ENCODE results near the gene TMUB2. TPM values are rescaled to one million over a fixed set of nuclear protein-coding genes. Genes with fewer than 3 reads are reported as not detected.

The TMUB2 gene
- total RNA-seq, 1 donor from 2014 or later = 35.5 TPM

DNA sequence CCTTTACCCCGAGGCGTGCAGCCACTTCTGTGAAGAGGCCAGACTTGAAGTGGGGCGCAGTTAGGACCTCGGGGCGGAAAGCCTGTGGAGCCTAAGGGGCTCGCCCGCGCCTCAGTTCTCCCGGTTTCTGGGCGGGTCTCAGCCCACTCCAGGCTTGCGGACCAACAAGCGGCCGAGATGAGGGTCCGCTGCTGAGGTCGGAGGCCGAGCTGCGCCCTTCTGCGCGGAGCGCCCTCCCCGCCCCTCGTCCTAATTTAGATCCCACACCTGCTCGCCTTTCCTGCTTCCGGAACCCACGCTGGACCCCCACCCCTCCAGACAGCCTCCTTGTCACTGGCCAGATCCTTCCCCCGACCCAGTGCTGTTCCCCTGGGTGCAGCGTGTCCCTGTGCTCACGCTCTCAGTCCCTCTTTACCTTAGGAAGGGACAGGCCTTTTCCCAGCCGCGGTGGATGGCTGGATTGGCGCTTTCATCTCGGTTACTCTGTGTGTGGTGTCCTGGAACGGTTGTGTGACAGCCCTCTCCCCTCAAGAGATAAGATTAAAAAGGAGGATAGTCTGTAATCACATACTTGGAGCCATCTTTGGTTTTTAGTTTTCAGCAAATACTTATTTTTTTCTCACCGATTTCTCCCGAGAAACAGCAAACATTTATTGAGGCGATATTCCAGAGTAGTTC lies 13.8 kb downstream of the TMUB2 start:
- no peak for DNase-seq (ENCODE audit: extremely low read depth, low read depth, low spot score)

GRCh38 chr17:44202756-44203155 lies 16.0 kb downstream of the TMUB2 start:
- no peak for DNase-seq (ENCODE audit: extremely low read depth, low read depth, low spot score)

DNA sequence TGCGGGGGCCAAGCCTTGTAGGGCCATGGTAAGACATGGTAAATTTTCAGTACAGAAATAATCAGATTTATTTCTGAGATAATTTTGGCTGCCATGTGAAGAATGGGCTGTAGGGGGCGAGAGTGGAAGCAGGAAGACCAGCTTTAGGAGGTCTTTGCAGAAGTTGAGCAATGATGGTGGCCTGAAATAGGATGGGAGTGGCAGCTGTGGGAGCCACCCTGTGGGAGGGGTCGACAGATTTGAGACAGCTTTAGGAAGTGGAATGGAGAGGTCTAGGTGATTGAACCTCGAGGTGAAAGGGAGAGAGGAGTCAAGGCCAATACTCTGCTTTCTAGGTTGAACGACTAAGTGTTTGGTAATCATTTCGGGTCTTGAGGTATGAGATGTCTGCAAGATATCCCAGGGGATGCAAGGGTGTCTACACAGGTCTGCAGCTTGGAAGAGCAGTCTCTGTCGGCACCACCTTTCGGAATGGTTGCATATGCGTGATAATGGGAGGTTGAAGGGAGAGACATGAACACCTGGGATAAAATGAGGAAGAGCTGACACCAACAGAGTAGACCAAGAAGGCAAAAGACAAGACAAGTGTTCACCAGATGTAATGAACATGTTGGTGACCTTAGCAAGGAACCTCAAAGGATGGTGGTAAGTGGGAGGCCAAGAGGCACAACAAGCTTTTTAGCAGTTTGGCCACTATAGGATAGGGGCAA lies 17.1 kb downstream of the TMUB2 start:
- DNase-seq (ENCODE audit: extremely low read depth, low read depth, low spot score) = no peak

- DNase-seq (ENCODE audit: extremely low read depth, low read depth, low spot score) = no peak
Observed at GRCh38 chr17:44204441-44204882, 17.7 kb downstream of the TMUB2 start.

GRCh38 chr17:44205962-44206824 lies 19.4 kb downstream of the TMUB2 start:
- no peak for DNase-seq (ENCODE audit: extremely low read depth, low read depth, low spot score)

- no peak for DNase-seq (ENCODE audit: extremely low read depth, low read depth, low spot score)
Observed at GRCh38 chr17:44206825-44207155, 20.0 kb downstream of the TMUB2 start.

DNA sequence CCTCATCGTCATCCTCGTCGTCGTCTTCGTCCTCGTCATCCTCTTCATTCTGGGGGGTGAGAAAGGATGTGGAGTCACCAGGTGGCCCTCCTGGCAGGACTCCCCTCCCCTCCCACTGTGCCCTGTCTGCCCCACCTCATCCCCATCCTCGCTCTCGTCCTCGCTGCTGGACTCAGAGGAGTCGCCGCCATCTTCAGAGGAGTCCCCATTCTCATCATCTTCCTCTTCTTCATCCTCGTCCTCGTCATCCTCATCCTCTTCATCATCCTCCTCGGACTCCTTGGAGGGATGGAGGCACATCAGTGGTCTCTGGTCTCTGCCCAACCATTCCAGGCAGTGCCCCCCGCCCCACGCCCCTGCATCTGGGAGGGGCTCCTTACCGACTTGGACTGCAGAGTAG lies 20.5 kb downstream of the TMUB2 start:
- DNase-seq (ENCODE audit: extremely low read depth, low read depth, low spot score) = no peak

DNA sequence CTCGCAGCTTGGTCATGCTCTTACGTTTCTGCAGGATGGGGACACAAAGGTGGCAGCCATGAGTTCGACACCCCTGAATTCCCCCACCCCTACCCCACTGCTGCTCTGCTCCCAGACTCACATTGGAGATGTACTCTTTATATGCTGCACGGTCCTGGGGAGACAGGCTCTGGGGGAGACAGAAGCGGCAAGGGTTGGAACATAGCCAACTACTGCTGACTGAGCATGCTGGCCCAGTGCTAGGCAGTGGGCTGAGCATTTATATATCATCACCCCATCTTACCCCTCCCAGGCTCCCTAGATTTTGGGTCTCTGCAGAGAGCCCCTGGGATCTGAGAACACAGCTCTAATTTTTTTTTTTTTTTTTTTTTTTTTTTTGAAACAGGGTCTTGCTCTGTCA lies 21.0 kb downstream of the TMUB2 start:
- DNase-seq (ENCODE audit: extremely low read depth, low read depth, low spot score) = no peak

GRCh38 chr17:44209786-44210341 lies 23.1 kb downstream of the TMUB2 start:
- DNase-seq (ENCODE audit: extremely low read depth, low read depth, low spot score) = no peak

GRCh38 chr17:44210342-44211192 lies 23.8 kb downstream of the TMUB2 start:
- DNase-seq (ENCODE audit: extremely low read depth, low read depth, low spot score) = no peak

GRCh38 chr17:44211281-44212265 lies 24.8 kb downstream of the TMUB2 start:
- DNase-seq (ENCODE audit: extremely low read depth, low read depth, low spot score) = no peak

- DNase-seq (ENCODE audit: extremely low read depth, low read depth, low spot score) = no peak
Observed at GRCh38 chr17:44212507-44213402, 26.0 kb downstream of the TMUB2 start.

DNA sequence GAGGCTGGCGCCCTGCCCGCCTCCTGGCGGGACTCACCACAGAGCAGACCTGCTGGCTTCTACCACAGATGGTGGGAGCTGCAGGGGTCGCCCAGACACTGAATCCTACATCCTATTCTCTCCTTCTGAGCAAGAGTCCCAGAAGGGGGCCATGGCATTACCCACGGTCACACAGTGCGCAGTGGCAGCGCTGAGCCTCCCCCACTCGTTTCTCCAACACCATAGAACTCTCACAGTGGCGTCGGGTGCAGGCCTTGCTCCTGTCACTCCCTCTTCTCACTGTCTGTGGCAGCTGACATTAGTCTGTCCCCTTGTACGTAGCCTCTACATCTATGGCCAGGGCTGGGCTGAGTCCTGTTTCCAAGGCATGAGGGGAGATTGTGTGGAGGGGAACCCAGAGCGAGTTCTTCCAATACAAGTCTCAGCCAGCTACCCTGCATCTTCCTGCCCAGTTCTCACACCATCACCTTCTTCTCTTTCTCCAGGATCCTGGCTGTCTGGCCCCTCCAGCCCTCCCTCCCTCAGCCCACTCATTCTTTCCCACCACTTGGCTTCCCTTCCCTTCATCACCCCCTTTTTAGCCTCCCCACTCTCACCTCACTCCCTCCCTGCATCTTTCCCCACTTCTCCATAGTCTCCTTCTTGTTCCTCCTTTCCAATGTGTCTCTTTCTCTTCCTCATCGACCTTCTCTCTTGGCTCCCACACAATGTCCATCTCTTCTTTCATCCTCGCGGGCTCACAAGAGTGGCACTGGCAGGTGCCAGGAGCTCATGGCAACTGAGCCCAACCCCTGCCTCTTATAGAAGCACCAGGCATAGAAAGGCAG lies 26.8 kb downstream of the TMUB2 start:
- no peak for DNase-seq (ENCODE audit: extremely low read depth, low read depth, low spot score)

- no peak for DNase-seq (ENCODE audit: extremely low read depth, low read depth, low spot score)
Observed at GRCh38 chr17:44214230-44214494, 27.4 kb downstream of the TMUB2 start.

DNA sequence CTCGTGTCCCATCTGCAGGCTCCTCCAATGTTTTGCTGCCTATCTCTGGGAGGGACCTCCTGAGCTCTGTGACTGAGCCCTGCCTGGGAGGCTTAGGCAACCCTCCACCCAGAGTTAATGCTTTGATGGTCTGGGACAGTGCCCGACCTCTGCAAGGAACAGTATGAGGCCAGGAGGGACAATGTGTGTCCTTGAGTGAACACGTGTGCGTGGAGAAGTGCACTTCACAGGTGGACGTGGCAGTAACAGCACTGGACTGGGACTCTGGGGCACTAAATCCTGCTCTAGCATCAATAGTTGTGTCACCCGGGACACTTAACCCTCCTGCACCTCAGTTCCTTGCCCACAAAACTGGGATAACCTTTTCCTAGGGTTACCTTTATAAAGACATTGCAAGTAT lies 28.1 kb downstream of the TMUB2 start:
- no peak for DNase-seq (ENCODE audit: extremely low read depth, low read depth, low spot score)

DNA sequence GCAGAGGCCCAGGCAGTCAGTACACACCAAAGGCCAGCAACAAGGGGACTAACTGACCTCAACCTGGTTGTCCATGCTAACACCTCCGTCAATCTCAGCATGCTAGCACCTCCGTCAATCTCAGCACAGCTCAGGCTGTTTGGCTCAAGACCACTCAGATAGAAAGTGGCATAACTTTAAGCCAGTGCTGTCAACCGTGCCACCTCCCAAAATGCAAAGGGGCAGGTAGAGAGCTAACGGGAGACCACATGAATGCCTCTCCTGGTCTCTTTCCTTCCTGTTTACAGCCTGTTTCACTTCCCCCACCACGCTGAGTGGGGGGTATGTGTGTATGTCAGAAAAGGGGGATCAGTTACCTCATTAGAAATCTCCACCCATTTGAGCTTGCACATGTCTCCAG lies 29.4 kb downstream of the TMUB2 start:
- no peak for DNase-seq (ENCODE audit: extremely low read depth, low read depth, low spot score)

- no peak for DNase-seq (ENCODE audit: extremely low read depth, low read depth, low spot score)
Observed at GRCh38 chr17:44216694-44217093, 29.9 kb downstream of the TMUB2 start.

All from glomerular endothelial cell (primary cell).